Myocyte (in vitro differentiated cells): ENCODE results near the gene ACTL7B. TPM values are rescaled to one million over a fixed set of nuclear protein-coding genes. Genes with fewer than 3 reads are reported as not detected.
"Not testable (repeated sequence)": the region's sequence is repeated elsewhere in the genome, so short reads cannot be mapped to it uniquely, and the experiment has no call there.

Experiments
- DNase-seq: peaks from one replicate; pipeline ENCODE4 v3.0.0-alpha.2; 2012; ENCODE audit warnings: low read depth
- total RNA-seq: library from RNA; depleted of rRNA; stranded (reverse); fragments of >200 nt; gene quantifications from 2 replicates; pipeline ENCODE4 v1.2.3, GENCODE V29; 2014

The ACTL7B gene
- total RNA-seq, 1 donor from 2014 or later, result not detected

- peak; percentile 32 for DNase-seq
These were observed 13.4 kb upstream of the ACTL7B start for GRCh38 chr9:108869092-108869725.

DNA sequence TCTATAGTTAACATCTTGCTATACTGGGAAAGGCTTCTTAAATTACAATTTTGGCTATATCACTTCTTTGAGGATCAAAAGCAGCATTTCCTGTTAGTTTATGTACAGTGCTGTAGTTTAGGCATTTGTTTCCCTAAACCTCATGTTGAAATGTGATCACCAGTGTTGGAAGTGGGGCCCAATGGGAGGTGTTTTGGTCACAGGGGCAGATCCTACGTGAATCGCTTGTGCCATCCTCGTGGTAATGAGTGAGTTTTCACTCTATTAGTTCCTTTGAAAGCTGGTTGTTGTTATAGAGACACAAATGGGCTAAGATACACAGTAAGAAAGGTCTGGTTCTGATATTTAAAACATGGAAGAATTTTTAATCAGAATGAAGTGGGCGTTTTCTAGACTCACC lies 12.0 kb upstream of the ACTL7B start:
- DNase-seq, result no peak

- DNase-seq, result no peak
These were observed 11.3 kb upstream of the ACTL7B start for GRCh38 chr9:108867116-108867515.

GRCh38 chr9:108866001-108866420 lies 10.2 kb upstream of the ACTL7B start:
- DNase-seq, result no peak

- peak; percentile 44 for DNase-seq
These were observed 9.3 kb upstream of the ACTL7B start for GRCh38 chr9:108865037-108865436.

GRCh38 chr9:108864446-108864845 lies 8.7 kb upstream of the ACTL7B start:
- DNase-seq, result no peak

DNA sequence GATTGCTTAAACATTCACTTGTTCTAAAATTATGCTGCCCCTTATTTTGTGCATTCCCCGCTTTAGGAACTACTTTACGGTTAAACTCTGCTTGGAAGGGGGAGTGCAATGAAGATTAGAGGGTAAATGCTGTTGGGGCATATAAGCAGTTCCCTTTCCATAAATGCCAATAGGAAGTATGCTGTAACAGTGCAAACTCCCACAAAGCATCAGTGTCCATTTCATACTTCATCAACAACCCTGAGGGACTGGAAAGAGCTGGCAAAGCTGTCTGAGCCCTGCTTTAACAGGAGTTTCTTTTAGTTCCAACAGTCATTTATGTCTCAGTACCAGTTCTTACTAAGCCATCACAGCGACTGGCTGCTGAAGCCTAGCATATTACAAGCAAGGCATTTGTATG lies 8.1 kb upstream of the ACTL7B start:
- no peak for DNase-seq

DNA sequence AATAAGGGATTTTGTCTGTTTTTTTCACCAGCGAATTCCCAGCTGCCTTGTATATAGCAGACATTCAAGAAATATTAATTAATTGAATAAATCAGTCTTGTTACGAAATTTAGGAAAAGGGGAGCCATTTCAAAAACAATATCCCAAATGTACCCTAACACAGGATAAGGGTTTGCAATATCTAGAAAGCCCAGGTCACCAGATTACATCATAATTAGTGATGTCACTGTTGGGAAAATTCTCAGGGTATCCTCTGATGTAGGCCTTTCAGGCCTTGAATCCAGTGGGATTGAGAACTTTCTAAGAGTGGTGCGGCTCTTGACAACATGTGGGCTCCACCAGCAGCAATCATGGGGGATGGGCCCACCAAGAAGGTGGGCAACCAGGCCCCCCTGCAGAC lies 6.2 kb upstream of the ACTL7B start, which contains the start of gene ACTL7A:
TSS of gene ACTL7A (plus strand) at position 270 of the 400 bp plus-strand sequence. CDS start at position 327, 57 bp downstream.
- DNase-seq, result no peak

- no peak for DNase-seq
These were observed 5.7 kb upstream of the ACTL7B start for GRCh38 chr9:108861464-108861863.

DNA sequence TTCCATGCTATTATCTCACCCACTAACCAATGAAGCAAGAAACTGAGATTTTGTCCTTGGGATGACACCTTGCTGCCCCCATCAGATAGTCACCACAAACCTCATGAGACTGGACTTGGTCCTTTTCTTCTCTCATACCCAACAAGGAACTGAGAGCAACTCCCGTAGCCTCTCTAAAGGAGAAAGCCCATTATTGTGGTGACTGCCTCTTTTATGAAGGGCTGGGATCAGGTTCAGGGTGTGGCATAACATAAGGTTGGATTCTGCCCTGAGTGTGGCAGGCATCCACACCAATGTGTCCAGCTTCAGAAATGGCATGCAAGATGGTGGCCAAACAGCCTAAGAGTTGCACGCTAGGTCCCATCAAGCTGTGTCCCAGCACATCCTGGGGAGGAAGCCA lies 5.0 kb upstream of the ACTL7B start:
- DNase-seq, result no peak

DNA sequence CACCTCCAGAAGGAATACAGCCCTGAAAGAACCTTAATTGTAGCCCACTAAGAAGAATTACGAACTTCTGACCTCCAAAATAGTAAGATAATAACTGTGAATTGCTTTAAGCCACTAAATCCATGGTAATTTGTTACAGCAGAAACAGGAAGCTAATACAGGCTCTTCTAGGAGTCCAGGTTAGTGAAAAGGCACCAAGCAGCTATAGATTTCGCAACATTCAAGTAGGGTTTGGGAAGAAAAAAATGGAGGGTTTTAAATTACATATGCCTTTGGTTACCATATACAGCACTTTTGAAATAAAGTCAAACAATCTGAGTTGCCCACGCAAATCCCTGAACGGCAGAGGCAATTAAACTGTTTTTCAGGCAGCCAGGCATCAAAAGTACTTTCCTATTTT lies 4.6 kb upstream of the ACTL7B start:
- no peak for DNase-seq

DNA sequence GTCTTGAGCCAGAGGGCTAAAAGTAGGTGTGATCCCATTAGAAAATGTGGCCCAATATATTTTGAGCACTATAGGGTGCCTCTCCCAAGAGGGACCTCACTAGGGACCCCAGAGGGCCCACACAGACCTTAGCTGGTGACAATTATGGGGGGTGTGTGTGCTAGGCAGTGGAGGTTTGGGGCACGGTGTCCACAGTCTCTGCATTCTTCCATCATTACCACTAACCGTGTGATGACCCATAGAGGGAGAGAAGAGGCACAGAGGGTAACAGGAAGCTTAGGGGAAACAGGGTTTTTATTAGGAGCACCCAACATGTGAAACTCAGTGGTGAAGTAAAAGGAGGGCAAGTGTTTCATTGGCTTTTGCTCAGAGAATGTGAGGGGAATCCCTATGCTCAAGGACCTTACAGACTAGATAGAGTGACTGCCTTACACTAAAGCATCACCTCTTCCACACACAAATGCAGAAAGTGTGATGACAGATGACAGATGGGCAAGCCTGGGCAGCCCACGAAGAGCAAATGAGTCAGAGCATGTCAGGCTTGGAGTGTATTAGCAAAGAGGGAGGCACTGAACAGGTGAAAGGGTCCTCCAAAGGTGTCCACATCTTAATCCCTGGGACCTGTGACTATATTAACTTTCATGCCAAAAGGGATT lies 3.8 kb upstream of the ACTL7B start:
- DNase-seq, result peak; percentile 61

DNA sequence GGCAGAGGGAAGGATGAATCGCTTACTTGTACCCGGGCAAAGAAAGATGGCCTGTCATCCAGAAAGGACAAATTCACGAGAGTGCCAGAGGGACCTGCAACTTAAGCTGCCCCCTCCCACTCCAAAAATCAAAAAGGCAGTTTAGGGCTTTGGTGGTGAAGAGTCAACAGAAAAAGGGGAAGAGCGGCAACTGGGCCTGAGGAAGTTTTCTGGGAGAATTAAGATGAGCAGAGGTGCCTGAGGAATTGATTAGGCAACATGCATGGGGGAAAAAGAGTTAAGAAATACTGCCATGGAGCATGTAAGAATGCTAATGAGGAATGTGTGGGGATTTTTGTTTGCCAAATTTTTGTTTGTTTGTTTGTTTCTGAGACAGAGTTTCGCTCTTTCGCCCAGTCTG lies 1.8 kb upstream of the ACTL7B start:
- no peak for DNase-seq

DNA sequence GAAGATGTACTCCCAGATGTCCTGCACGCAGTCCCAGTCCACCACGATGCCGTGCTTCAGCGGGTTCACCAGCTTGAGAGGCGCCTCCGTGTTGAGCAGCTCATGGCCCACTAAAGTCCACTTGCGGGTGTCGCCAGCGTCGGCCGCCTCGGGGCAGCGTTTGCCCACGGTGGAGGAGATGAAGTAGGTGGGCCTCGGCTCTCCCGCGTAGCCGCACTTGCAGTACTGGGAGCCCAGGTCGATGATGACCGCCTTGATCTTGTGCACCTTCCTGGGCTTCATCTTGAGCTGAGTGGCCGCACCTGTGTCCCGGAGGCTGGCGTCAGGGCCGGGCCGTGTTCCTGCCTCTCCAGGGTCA lies 278 bp downstream of the ACTL7B start:
- DNase-seq, result no peak

DNA sequence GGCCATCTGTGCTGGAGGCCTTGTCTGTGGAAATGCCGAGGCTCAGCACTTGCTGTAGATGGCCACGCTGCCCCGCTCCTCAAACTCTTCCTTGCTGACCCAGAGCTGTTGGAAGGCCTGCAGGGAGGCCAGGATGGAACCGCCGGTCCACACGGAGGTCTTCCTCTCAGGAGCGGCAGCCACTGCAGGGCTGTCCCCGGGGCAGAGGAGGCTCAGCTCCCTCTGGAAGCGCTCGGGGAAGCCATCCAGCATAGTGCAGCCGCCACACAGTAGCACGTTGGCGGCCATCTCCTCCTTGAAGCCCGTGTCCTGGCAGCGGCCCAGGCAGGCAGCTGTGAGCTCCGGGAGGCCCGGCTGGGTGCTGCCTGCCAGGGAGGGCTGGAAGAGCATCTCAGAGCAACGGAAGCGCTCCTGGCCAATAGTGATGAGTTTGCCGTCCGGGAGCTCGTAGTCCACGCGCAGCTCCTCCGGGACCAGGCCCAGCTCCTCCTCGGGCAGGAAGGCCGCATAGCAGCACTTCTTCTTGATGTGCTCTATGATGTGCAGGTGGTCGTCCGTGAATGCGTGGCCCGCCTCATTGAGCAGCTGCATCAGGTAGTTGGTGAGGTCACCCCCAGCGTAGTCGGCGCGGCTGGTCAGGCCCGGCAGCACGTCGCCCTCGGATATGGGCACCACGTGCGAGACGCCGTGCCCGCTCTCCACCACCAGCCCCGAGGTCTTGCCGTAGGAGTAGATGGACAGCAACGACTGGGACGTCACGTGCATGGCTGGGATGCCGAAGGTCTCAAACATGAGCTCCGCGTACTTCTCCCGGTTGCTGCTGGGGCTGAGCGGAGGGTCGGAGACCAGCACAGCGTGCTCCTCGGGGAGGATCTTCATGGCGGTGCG lies 901 bp downstream of the ACTL7B start:
- no peak for DNase-seq

- no peak for DNase-seq
These were observed 1.7 kb downstream of the ACTL7B start for GRCh38 chr9:108854094-108854493.

DNA sequence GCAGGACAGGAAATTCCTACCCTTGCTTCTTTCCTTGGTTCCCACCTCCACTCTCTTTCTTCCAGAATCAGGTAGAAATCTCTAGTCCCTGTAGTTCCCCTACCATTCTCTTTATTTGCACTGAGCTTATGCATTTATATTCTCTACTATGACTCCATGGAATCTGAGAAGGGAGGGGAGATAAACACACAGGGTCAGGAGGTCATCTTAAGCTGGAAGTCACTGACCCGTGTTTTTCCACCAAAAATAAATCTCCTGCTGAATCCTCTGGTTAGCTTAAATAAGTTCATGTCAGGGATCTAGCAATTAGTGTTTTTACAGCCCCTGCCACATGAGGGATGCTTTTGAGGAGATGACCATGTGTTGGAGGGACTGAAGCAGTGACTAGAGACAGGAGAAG lies 3.7 kb downstream of the ACTL7B start:
- DNase-seq, result no peak

DNA sequence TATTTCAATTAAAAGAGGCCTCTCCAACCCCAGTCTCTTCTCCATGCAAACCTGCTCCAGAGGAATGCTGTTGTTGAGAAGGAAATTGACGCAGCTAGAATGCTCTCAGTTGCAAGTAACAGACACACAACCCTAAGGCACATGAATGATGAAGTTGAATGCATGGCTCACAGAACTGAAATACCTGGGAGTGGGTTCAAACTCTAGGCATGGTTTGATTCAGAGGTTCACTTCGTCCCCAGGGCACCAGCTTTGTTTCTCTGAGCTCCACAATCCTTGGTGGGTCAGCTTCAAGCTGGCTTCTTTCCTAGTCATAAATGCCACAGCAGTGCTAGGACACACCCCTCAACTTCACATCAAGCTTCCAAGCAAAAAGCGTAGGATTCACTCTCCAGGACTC lies 4.6 kb downstream of the ACTL7B start:
- DNase-seq, result no peak

DNA sequence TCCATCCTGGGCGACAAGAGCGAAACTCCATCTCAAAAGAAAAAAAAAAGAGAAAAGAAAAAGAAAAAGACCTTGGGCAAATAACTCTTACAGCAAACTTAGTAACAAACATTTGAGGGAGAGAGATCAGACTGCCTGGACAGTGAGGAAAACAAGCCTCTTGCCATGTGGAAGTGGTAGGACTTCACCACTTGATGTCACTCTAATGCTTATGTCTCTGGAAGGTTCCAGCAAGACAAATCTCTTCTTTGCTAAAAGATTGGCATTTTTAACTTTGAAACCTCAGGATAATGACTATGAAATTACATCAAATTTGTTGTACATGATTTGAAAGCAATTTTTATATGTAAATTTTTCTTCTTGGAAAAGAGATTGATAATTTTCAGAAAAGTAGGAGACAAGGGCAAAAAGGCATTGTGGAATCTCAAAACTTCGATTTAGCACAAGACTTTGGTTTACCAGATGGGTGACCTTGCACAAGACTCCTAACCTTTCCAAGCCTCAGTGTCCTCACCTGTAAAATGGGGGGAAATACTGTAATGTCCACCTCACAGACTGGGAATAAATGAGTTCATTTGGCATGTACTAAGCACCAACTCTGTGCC lies 5.4 kb downstream of the ACTL7B start:
- no peak for DNase-seq

DNA sequence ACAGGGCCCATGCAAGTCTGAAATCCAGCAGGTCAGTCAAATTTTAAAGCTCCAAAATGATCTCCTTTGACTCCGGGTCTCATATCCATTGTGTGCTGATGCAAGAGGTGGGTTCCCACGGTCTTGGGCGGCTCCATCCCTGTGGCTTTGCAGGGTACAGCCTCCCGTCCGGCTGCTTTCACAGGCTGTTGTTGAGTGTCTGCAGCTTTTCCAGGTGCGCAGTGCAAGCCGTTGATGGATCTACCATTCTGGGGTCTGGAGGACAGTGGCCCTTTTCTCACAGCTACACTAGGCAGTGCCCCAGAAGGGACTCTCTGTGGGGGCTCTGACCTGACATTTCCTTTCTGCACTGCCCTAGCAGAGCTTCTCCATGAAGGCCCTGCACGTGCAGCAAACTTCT lies 7.5 kb downstream of the ACTL7B start:
- DNase-seq, result not testable (repeated sequence)

- no peak for DNase-seq
These were observed 9.8 kb downstream of the ACTL7B start for GRCh38 chr9:108845947-108846346.

GRCh38 chr9:108845507-108845906 lies 10.3 kb downstream of the ACTL7B start:
- no peak for DNase-seq
